ENCODE measurements around the gene TM6SF1.
"Not testable (repeated sequence)": the region's sequence is repeated elsewhere in the genome, so short reads cannot be mapped to it uniquely, and the experiment has no call there.

TM6SF1 gene

DNA sequence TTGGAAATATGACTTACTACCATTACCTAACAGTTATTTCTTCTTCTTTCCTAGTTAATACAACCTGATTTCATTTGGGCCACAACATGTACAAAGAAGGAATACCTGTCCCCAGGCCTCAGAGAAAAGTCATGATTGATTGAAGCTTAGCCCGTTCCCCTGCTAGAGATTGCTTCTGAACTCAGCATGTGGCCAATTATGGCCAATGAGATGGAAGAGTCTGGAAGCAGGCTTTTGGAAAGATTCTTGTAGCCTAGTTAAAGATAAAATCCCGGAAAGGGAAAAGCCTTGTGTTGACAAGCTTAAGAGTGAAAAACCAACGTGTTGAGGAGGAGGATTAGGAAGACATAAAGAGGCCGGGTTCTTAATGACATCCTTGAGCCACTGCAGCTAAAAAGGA lies 17.0 kb upstream of the TM6SF1 start:
- TF ChIP-seq, protein P1, sequence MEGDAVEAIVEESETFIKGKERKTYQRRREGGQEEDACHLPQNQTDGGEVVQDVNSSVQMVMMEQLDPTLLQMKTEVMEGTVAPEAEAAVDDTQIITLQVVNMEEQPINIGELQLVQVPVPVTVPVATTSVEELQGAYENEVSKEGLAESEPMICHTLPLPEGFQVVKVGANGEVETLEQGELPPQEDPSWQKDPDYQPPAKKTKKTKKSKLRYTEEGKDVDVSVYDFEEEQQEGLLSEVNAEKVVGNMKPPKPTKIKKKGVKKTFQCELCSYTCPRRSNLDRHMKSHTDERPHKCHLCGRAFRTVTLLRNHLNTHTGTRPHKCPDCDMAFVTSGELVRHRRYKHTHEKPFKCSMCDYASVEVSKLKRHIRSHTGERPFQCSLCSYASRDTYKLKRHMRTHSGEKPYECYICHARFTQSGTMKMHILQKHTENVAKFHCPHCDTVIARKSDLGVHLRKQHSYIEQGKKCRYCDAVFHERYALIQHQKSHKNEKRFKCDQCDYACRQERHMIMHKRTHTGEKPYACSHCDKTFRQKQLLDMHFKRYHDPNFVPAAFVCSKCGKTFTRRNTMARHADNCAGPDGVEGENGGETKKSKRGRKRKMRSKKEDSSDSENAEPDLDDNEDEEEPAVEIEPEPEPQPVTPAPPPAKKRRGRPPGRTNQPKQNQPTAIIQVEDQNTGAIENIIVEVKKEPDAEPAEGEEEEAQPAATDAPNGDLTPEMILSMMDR (IDR thresholded peaks at IDR 0.05; ENCODE audit: insufficient read depth, low read depth, low read length, missing control alignments) = no peak
- DNase-seq (ENCODE audit: low read depth) = no peak
- H3K4me3 ChIP-seq (ENCODE audit: low read depth, low read length) = no peak overlapping the region

DNA sequence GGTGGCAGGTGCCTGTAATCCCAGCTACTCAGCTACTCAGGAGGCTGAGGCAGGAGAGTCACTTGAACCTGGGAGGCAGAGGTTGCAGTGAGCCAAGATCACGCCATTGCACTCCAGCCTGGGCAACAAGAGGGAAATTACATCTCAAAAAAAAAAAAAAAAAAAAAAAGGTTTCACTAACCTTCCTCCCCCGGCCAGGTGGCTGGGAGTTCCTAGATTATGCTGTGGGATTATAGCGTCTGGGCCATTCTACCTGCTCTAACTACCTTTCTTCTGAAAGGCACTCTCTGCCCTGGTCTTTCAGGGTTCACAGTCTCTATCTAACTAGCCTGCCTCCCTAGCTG lies 15.5 kb upstream of the TM6SF1 start:
- not testable (repeated sequence) for DNase-seq (ENCODE audit: low read depth); H3K4me3 ChIP-seq (ENCODE audit: low read depth, low read length)

DNA sequence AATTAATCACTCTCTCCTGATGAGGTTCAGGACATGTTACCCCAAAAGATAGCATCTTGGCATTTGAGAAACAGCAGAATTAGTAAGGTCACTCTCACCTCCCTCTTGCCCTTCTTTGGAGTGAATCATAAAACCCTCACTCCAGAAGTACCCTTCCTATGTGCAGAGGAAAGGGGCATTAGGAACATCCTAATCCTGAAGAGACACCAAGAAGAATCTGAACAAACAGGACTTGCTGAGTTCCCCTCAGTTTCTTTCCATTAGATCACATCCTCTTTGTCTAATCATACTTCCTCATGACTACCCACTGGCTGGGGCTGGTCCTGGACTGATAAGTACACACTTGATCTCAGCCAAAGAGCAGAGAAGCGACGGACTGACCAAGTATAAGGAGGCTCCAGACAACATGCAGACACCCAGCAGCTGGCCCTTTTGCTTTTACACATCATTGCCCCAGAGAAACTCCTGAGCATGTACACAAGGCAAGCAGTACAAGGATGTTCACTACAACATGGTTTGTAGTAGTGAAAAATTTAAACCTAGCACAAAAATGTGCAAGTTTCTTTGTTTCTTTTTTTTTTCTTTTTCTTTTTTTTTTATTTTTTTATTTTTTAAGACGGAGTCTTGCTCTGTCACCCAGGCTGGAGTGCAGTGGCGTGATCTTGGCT lies 15.0 kb upstream of the TM6SF1 start:
- TF ChIP-seq, protein P1 (IDR thresholded peaks at IDR 0.05; ENCODE audit: insufficient read depth, low read depth, low read length, missing control alignments) = no peak
- H3K4me3 ChIP-seq (ENCODE audit: low read depth, low read length) = no peak overlapping the region
- peak; percentile 49 for DNase-seq (ENCODE audit: low read depth)

DNA sequence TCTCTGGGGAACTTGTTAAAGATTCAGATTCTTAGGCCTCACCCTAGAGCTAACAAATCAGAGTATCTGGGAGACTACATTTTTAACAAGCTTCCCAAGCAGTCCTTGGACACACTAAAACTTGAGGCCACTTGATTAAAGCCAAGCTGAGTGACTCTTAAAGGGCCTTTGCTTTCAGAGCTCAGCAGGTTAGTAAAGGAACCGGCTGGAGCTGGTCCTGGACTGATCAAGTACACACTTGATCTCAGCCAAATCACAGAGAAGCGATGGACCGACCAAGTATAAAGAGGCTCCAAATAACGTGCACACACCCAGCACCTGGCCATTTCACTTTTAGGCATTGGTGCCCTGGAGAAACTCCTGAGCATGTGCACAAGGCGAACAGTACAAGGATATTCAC lies 12.9 kb upstream of the TM6SF1 start:
- no peak for DNase-seq (ENCODE audit: low read depth)
- H3K4me3 ChIP-seq (ENCODE audit: low read depth, low read length) = no peak overlapping the region
- TF ChIP-seq, protein P1 (IDR thresholded peaks at IDR 0.05; ENCODE audit: insufficient read depth, low read depth, low read length, missing control alignments) = no peak

DNA sequence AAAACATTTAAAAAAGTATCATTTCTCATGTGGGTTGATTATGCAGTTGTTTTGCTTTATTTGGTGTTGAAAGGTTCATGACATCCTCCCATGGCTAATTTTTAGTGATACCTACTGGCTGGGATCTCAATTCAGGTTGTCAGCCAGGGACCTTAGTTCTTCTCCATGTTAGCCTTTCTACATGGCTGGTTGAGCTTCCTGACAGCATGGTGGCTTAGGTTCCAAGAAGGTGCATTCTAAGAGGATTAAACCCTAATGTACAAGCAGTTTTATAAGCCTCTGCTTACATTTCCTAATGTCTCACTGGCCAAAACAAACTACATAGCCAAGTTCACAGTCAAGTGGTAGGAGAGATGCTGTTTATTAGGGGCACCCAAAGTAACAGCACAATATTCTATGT lies 9.4 kb upstream of the TM6SF1 start:
- no peak for DNase-seq (ENCODE audit: low read depth)
- H3K4me3 ChIP-seq (ENCODE audit: low read depth, low read length) = no peak overlapping the region
- TF ChIP-seq, protein P1 (IDR thresholded peaks at IDR 0.05; ENCODE audit: insufficient read depth, low read depth, low read length, missing control alignments) = no peak

DNA sequence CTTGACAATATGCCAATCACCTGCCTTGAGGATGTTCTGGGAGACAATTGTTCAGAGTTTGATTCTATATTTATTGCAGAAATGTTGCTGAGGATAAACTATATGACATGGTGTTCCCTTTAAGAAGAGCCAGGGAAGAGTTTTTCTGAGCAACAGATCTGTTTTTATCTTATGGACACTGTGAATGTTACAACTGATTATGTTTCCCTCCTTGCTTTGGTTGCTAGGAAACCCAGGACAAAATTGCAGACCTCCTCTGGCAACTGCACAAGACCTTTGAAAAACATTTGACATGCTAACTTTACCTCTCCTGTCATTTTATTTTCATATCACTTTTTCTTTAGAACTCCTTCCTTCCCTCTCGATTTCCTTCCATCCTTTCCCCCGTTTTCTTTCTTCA lies 8.2 kb upstream of the TM6SF1 start:
- no peak overlapping the region for H3K4me3 ChIP-seq (ENCODE audit: low read depth, low read length)
- DNase-seq (ENCODE audit: low read depth) = no peak
- TF ChIP-seq, protein P1 (IDR thresholded peaks at IDR 0.05; ENCODE audit: insufficient read depth, low read depth, low read length, missing control alignments) = no peak

DNA sequence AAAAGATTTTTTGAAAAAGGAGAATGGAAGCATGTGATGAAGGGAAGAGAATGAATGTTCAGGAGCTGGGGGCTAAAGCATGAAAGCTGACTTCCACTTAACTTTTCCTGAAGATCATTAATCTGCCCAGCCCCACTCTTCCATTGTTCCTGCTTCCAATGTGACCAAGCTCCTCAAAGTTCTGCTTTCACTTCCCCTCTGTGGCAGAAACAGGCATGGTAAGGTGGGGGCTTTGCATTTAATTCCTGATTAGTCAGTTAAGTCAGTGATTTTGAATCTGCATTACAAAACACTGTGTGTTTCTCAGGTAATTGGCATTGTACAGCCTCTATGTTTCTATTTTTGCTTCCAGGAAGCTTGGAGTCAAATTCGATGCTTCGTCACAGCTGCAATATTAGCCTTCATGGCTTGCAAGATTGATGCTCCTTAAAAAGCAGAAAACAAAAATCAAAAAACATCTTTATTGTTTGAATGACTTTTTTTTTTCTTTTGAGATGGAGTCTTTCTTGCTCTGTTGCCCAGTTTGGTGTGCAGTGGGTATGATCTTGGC lies 7.3 kb upstream of the TM6SF1 start:
- DNase-seq (ENCODE audit: low read depth) = no peak
- TF ChIP-seq, protein P1 (IDR thresholded peaks at IDR 0.05; ENCODE audit: insufficient read depth, low read depth, low read length, missing control alignments) = no peak
- no peak overlapping the region for H3K4me3 ChIP-seq (ENCODE audit: low read depth, low read length)

All from GM12865 (cell line).